ENCODE results near the gene TLE5.

TLE5 gene

DNA sequence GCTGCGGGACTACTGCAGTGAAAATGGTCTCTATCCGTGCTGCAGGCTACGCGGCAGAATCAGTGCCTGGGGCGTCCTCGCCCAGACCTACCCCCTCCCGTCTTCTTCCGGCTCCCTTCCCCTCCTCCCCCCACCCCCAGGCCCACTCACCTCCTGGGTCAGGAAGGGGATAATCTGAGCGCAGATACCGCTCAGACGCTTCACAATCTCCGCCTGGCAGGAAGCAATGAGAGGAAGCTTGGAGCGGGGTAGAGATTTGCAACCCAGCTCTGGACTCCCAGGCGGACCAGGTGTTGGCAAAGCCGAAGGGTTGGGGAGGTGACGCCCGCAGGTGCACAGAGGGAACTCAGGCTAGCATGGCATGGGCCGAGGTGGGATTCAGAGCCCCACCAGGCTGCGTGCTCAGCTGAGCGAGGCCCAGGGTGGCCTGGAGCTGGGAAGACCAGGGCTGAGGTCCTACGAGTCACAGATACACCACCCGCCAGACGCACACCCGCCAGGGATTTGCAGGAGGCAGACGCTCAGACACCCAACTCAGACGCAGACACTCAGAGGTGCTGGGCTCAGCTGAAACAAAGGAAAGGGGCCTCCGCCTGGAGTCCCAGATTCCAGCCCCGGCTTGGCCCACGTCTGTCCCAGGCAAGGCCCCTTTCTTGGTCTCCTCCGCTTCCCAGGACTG, 37.3 kb downstream of the TLE5 start:
- no peak for DNase-seq (ENCODE audit: low read depth)
- TF ChIP-seq CTCF (IDR thresholded peaks at IDR 0.05; ENCODE audit: insufficient read depth, low read depth, low read length, missing control alignments): no peak
- H3K4me3 ChIP-seq (ENCODE audit: low read depth, low read length): no peak overlapping the region

GRCh38 chr19:3024509-3024869, 37.8 kb downstream of the TLE5 start:
- no peak overlapping the region for H3K4me3 ChIP-seq (ENCODE audit: low read depth, low read length)
- no peak for DNase-seq (ENCODE audit: low read depth)
- TF ChIP-seq CTCF (IDR thresholded peaks at IDR 0.05; ENCODE audit: insufficient read depth, low read depth, low read length, missing control alignments): no peak

DNA sequence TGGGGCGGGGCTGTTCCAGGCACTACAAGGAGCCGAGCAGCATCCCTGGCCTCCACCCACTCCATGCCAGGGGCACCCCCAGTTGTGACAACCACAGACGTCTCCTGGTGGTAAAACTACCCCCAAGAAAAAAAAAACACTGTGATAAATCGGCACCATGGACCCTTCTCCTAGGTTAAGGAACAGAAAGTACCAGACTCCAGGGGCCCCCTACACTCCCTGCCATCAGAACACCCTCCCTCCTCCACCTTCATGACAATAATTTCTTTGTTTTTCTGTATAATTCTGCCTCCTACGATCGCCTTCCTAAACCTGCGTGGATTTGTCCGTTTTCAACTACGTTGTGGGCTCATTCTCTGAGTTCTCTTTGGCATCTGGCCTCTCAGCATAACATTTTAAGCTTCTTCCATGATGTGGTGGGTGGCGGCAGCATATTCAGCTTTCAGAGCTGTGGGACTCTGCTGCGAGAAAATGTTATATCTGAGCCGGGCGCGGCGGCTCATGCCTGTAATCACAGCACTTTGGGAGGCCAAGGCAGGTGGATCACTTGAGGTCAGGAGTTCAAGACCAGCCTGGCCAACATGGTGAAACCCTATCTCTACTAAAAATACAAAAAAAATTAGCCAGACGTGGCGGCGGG, 41.9 kb downstream of the TLE5 start:
- H3K4me3 ChIP-seq (ENCODE audit: low read depth, low read length): no peak overlapping the region
- DNase-seq (ENCODE audit: low read depth): no peak
- TF ChIP-seq CTCF (IDR thresholded peaks at IDR 0.05; ENCODE audit: insufficient read depth, low read depth, low read length, missing control alignments): no peak

- no peak for TF ChIP-seq CTCF (IDR thresholded peaks at IDR 0.05; ENCODE audit: insufficient read depth, low read depth, low read length, missing control alignments)
- H3K4me3 ChIP-seq (ENCODE audit: low read depth, low read length): no peak overlapping the region
- no peak for DNase-seq (ENCODE audit: low read depth)
These were observed 43.0 kb downstream of the TLE5 start for GRCh38 chr19:3019211-3019854.

DNA sequence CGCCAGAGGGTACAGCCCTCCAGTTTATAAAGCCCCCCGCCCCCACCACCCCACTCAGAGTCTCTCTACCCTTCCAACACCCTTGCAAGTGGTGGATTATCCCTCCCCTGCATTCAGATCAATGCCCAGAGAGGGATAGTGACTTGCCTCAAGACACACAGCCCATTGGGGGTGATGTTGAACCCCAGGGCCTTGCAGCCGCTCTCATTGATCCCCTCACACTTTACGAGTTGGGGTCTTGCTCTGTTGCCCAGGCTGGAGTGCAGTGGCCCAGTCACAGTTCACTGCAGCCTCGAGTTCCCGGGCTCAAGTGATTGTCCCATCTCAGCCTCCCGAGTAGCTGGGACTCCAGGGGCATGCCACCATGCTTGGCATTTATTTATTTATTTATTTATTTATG, 44.4 kb downstream of the TLE5 start:
- TF ChIP-seq CTCF (IDR thresholded peaks at IDR 0.05; ENCODE audit: insufficient read depth, low read depth, low read length, missing control alignments): no peak
- no peak for DNase-seq (ENCODE audit: low read depth)
- no peak overlapping the region for H3K4me3 ChIP-seq (ENCODE audit: low read depth, low read length)

DNA sequence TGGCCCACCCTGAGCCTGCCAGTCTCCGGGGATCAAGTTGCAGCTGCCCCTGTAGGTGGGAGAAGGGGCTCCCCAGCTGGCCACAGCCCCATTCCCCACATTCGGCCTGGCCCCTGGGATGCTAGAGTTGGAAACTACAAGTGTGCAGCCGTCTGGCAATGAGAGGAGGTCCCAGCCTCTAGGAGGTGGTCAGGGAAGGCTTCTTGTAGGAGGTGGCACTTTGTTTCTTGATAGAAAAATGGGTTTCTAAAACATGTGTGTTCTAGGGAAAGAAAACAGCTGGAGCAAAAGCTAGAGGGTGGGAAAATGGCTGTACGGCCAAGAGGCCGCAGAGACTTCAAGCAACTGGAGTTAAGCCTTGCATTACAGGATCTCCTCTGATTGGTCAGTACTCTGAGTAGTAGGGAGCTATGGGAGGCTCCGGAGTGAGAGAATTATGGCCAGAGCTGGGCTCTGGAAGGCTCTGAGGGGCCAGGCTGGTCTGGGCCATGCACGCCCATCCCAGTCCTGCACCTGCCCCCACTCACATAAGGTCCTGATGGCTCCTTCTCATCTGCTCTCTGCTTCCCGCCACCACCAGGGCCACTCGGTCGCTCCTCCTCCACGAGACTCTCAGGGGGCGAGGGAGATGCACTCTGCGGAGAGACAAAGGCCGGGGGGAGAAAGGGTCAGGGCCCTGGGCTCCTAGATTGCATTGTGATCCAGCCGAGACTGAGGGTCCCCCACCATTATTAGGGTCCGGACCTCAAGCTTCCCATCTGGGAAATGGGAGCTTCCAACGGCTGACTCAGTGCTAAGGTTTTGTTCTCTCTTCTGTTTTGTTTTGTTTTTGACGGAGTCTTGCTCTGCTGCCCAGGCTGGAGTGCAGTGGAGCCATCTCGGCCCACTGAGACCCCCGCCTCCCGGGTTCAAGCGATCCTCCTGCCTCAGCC, 46.9 kb downstream of the TLE5 start:
- TF ChIP-seq CTCF (IDR thresholded peaks at IDR 0.05; ENCODE audit: insufficient read depth, low read depth, low read length, missing control alignments): no peak
- no peak for DNase-seq (ENCODE audit: low read depth)
- no peak overlapping the region for H3K4me3 ChIP-seq (ENCODE audit: low read depth, low read length)
